ENCODE data around the gene ADGB. TPM values are rescaled to one million over a fixed set of nuclear protein-coding genes. Genes with fewer than 3 reads are reported as not detected.

The ADGB gene
- total and polyA plus RNA-seq, 9 of the 15 experiments (the other 6 are each of a cell fraction or from before 2014, with no cell fraction given): not detected

DNA sequence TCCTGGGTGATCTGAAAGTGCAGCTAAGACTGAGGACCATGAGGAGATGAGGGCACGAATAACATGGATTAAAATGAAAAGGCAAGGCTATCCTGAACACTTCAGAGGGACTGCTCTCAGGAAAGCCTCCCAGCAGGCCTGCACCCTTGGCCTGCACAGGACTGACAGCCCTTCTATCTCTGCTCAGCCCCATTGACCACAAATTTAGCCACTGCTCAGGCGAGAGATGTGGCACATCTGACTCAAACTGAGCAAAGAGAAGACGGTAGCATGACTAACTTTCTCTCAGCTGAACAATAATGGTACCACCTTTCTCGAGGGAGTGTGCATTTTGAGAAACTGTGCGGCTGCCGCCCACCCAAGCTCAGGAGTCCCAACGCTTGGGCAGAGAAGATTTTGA lies 257.5 kb downstream of the ADGB start (continued):
- TF ChIP-seq CREM (IDR thresholded peaks at IDR 0.05; ENCODE audit: low read depth) (no peak), ZNF830 (CRISPR knock-in tag; IDR thresholded peaks at IDR 0.05) (no peak), CXXC5 (CRISPR knock-in tag; IDR thresholded peaks at IDR 0.05) (peak; percentile 15), FOSL1 (tag; conservative IDR thresholded peaks at IDR 0.05) (0 out of 2 replicates have a peak, but pooled peaks have one; percentile 6), PHF21A (IDR thresholded peaks at IDR 0.05; ENCODE audit: borderline replicate concordance, low read depth) (no peak), DNMT1 (IDR thresholded peaks at IDR 0.05) (no peak)

DNA sequence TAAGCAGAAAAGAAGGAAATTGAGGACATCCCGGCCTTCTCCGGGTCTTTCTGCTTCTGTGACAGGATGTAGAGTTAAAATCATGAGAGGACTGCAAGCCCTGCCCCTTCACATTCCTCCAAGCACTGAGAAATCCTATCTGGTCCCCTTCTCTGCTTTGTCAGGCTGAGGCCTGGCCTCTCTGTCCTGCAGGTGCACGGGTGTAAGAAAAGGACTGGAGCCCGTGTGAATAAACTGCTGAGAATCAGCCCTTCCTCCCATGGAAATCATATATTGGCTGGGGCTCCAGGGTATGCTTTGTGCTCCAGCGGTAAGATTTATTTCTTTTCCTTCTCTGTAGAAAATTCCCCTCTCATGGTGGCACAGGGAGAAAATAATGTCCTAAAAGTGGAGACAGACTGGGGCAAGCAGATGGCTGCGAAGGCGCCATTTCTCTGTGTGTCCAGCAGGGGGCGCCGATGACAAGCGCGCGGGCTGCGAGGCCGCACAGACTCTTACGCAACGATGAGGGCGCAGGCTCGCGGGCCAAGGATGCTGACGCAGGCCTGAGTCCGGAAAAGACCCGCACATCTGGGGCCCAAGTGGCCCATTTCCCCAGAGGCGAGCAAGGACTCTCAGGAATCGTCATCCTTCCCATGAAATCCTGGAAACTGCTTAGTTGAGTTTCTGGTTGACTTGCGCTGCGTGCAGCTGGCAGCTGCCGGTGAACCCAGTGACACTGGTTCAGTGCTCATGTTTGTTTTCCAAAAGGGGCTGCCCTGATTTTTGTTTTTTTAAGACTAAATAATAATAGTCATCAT lies 258.6 kb downstream of the ADGB start:
- Histone ChIP-seq H2AFZ (ENCODE audit: low read depth, low read length) (peak overlapping the region; percentile 72), H3K9me3 (replicated peaks; ENCODE audit: control insufficient read depth, insufficient read depth, low read depth, low read length) (no peaks in the 10 kb centered on the region; the same call in 1 of the 2 replicates), H3K27ac (ENCODE audit: extremely low read depth, low read depth, low read length) (peak overlapping the region; percentile 71), H3K36me3 (ENCODE audit: control insufficient read depth, insufficient read depth, low read length) (peaks cover 36% of the 10 kb centered on the region), H3K4me3 (peak overlapping the region; percentile 54), H4K20me1 (replicated peaks; ENCODE audit: control insufficient read depth, insufficient read depth, low read length) (no peaks in the 10 kb centered on the region), H3K4me1 (replicated peaks in 1 of 2; ENCODE audit: control insufficient read depth in 2 of 2, insufficient read depth in 2 of 2, low read length in 2 of 2) (peaks cover 9 to 28% of the 10 kb centered on the region in 2 experiments), H3K79me2 (ENCODE audit: control insufficient read depth, insufficient read depth, low read length) (peaks cover 56% of the 10 kb centered on the region), H3K9ac (ENCODE audit: insufficient read depth in 1 of 2, low read depth in 2 of 2, low read length in 2 of 2) (peak overlapping the region; percentile 74 to 85), H3K27me3 (ENCODE audit: control insufficient read depth in 2 of 2, insufficient read depth in 2 of 2, low read length in 2 of 2) (no peaks in the 10 kb centered on the region), H3K4me2 (ENCODE audit: insufficient read depth, low read length) (peak overlapping the region; percentile 96), H3K9me1 (ENCODE audit: control insufficient read depth, insufficient read depth, low read length) (no peaks in the 10 kb centered on the region)
- ChIA-PET CTCF (ENCODE audit: low intra/inter-chr PET ratio) (interaction anchor here (0.6 to 1.5 kb wide), 5 partner anchors 35 to 427 kb away, joined by 3 to 6 read pairs (median 4); no protein-coding TSS in a partner anchor), POLR2A (interaction anchor here (1.0 to 1.4 kb wide), 2 partner anchors 48 to 359 kb away, joined by 3 read pairs; no protein-coding TSS in a partner anchor)
- peak; percentile 85 to 96 (median 86) for DNase-seq (ENCODE audit: extremely low read depth in 1 of 4, low spot score in 3 of 4)
- in situ Hi-C loops (cut with MboI): no loop called here
- peak; percentile 86 for ATAC-seq
- intact Hi-C loops (cut with micrococcal nuclease): loop anchor here (1.0 to 5.0 kb wide), 8 partner anchors 19 to 427 kb away; no protein-coding TSS in a partner anchor
- WGBS (ENCODE audit: insufficient coverage, low coverage, missing lambda C conversion rate): 3% methylated on average over 27 of the region's 27 CpGs
- no TSS peak for BruUV-seq (replicated peaks)
- FAIRE-seq: peak; percentile 75
- TF ChIP-seq ZNF551 (CRISPR knock-in tag; IDR thresholded peaks at IDR 0.05) (0 out of 2 replicates have a peak, but pooled peaks have one; percentile 5), PHTF2 (CRISPR knock-in tag; IDR thresholded peaks at IDR 0.05) (peak; percentile 14), PRMT5 (CRISPR knock-in tag; IDR thresholded peaks at IDR 0.05) (no peak), ZNF212 (CRISPR knock-in tag; IDR thresholded peaks at IDR 0.05) (0 out of 2 replicates have a peak, but pooled peaks have one; percentile 66), PTRF (tag; IDR thresholded peaks at IDR 0.05) (no peak), TCFL5 (CRISPR knock-in tag; conservative IDR thresholded peaks at IDR 0.05) (peak; percentile 54), KLF13 (tag; IDR thresholded peaks at IDR 0.05; ENCODE audit: borderline replicate concordance, low read depth) (no peak), NFE2 (IDR thresholded peaks at IDR 0.05; ENCODE audit: low read depth) (peak; percentile 70; the same call in 1 of the 2 replicates), ZNF224 (CRISPR knock-in tag; IDR thresholded peaks at IDR 0.05) (no peak), ZKSCAN1 (IDR thresholded peaks at IDR 0.05; ENCODE audit: low read depth, low read length) (peak; percentile 34; the same call in 1 of the 2 replicates)
- TF ChIP-seq, protein P1, sequence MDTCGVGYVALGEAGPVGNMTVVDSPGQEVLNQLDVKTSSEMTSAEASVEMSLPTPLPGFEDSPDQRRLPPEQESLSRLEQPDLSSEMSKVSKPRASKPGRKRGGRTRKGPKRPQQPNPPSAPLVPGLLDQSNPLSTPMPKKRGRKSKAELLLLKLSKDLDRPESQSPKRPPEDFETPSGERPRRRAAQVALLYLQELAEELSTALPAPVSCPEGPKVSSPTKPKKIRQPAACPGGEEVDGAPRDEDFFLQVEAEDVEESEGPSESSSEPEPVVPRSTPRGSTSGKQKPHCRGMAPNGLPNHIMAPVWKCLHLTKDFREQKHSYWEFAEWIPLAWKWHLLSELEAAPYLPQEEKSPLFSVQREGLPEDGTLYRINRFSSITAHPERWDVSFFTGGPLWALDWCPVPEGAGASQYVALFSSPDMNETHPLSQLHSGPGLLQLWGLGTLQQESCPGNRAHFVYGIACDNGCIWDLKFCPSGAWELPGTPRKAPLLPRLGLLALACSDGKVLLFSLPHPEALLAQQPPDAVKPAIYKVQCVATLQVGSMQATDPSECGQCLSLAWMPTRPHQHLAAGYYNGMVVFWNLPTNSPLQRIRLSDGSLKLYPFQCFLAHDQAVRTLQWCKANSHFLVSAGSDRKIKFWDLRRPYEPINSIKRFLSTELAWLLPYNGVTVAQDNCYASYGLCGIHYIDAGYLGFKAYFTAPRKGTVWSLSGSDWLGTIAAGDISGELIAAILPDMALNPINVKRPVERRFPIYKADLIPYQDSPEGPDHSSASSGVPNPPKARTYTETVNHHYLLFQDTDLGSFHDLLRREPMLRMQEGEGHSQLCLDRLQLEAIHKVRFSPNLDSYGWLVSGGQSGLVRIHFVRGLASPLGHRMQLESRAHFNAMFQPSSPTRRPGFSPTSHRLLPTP (IDR thresholded peaks at IDR 0.05; ENCODE audit: borderline replicate concordance, extremely low read depth, insufficient read length): no peak
- TF ChIP-seq, protein P2, sequence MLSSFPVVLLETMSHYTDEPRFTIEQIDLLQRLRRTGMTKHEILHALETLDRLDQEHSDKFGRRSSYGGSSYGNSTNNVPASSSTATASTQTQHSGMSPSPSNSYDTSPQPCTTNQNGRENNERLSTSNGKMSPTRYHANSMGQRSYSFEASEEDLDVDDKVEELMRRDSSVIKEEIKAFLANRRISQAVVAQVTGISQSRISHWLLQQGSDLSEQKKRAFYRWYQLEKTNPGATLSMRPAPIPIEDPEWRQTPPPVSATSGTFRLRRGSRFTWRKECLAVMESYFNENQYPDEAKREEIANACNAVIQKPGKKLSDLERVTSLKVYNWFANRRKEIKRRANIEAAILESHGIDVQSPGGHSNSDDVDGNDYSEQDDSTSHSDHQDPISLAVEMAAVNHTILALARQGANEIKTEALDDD (IDR thresholded peaks at IDR 0.05): peak; percentile 56; the same call in 1 of the 2 replicates
